HepG2 (cell line): ENCODE measurements around the gene DTNB. TPM values are rescaled to one million over a fixed set of nuclear protein-coding genes. Genes with fewer than 3 reads are reported as not detected.

Experiments used
- ATAC-seq: fragments of 200-7000 bp; cut with Tn5 transposase; 3 replicates; pipeline ENCODE4 v1.9.1; 2020; ENCODE audit warnings: mild to moderate bottlenecking, moderate library complexity
- BruUV-seq: library from RNA; stranded (reverse); fragments of 400-500 nt; replicated peaks from 2 replicates; lab custom pipeline; 2021; lab: Mats Ljungman, UMichigan
- CTCF ChIA-PET: fragments of 300-600 bp; formaldehyde crosslinking; extraction: SDS; loops from one replicate; lab custom pipeline; 2021; ENCODE audit warnings: low total read pairs, inconsistent platforms, low intra/inter-chr PET ratio; lab: Yijun Ruan, JAX
- POLR2A ChIA-PET: fragments of 350-600 bp; sonication (Branson Sonifier 250); formaldehyde crosslinking; loops from one replicate; lab custom pipeline; 2020; ENCODE audit warnings: antibody characterized with exemption, inconsistent platforms; lab: Yijun Ruan, JAX
- DNase-seq: peaks from one replicate; pipeline ENCODE4 v3.0.0-alpha.2; 2015; ENCODE audit warnings: low spot score
- FAIRE-seq: peaks from 3 replicates; lab custom pipeline; 2011; peaks lifted over from hg19 to GRCh38; lab: Jason Lieb, UNC
- H2AFZ ChIP-seq: one replicate; pipeline ENCODE4 v1.6.1; 2011; ENCODE audit warnings: low read length, inconsistent platforms
- H3K27ac ChIP-seq: fragments of 300-600 bp; 3 replicates; pipeline ENCODE4 v1.8.0; 2011; ENCODE audit warnings: mixed run types, mild to moderate bottlenecking, mixed read lengths, low read length, inconsistent platforms; ENCODE audit not compliant: insufficient read depth; ENCODE audit errors: extremely low read length
- H3K27me3 ChIP-seq, 2 experiments: fragments of 200-600 bp in 1 of 2; 2 replicates in 1 of 2; 3 replicates in 1 of 2; pipeline versions ENCODE4 v1.6.0 to v1.8.0; 2011; ENCODE audit warnings: low read length in 2 of 2, mild to moderate bottlenecking in 2 of 2, moderate library complexity in 2 of 2, inconsistent platforms in 1 of 2; ENCODE audit not compliant: insufficient read depth in 2 of 2, control insufficient read depth in 1 of 2
- H3K36me3 ChIP-seq, 2 experiments: fragments of 200-600 bp in 1 of 2; replicated peaks in 1 of 2; 2 replicates in 1 of 2; 3 replicates in 1 of 2; pipeline versions ENCODE4 v1.5.1 to v1.8.0; 2011; ENCODE audit warnings: low read length in 2 of 2, inconsistent platforms in 1 of 2; ENCODE audit not compliant: insufficient read depth in 2 of 2, control insufficient read depth in 1 of 2
- H3K4me1 ChIP-seq: 2 replicates; pipeline ENCODE4 v1.5.1; 2012; ENCODE audit warnings: low read length, inconsistent platforms; ENCODE audit not compliant: insufficient read depth
- H3K4me2 ChIP-seq: 2 replicates; pipeline ENCODE4 v1.6.0; 2011; ENCODE audit warnings: low read depth, low read length, inconsistent platforms
- H3K4me3 ChIP-seq, 3 experiments: fragments of 200-600 bp in 1 of 3; sonication (generic), shearing (Covaris generic) in 1 of 3; replicated peaks in 1 of 3; 2 replicates each; pipeline ENCODE4 v1.5.1; 2011 to 2016; ENCODE audit warnings: low read length in 3 of 3, inconsistent platforms in 2 of 3, low read depth in 2 of 3, mild to moderate bottlenecking in 2 of 3, control low read depth in 1 of 3, mixed read lengths in 1 of 3; ENCODE audit not compliant: insufficient read depth in 1 of 3
- H3K79me2 ChIP-seq: one replicate; pipeline ENCODE4 v1.6.1; 2011; ENCODE audit warnings: low read length, inconsistent platforms; ENCODE audit not compliant: insufficient read depth
- H3K9ac ChIP-seq: 2 replicates; pipeline ENCODE4 v1.6.0; 2011; ENCODE audit warnings: mild to moderate bottlenecking, low read depth, low read length, inconsistent platforms; ENCODE audit not compliant: insufficient read depth
- H3K9me3 ChIP-seq: 2 replicates; pipeline ENCODE4 v1.5.1; 2012; ENCODE audit warnings: mild to moderate bottlenecking, low read length
- H4K20me1 ChIP-seq: 2 replicates; pipeline ENCODE4 v1.6.0; 2011; ENCODE audit warnings: inconsistent platforms, mild to moderate bottlenecking, low read length, moderate library complexity; ENCODE audit not compliant: insufficient read depth
- BRF2 ChIP-seq: sonication (generic); formaldehyde crosslinking; IDR thresholded peaks from 2 replicates; pipeline ENCODE4 v1.8.1; 2022; ENCODE audit warnings: mild to moderate bottlenecking, missing genetic modification reagents
- FOXJ3 ChIP-seq: sonication (generic); formaldehyde crosslinking; IDR thresholded peaks from 2 replicates; pipeline ENCODE4 v1.4.0; 2020; ENCODE audit warnings: missing genetic modification reagents, mild to moderate bottlenecking, borderline replicate concordance
- FOXK2 ChIP-seq: fragments of 450-650 bp; IDR thresholded peaks from 2 replicates; pipeline ENCODE4 v1.6.1; 2016
- IRF2 ChIP-seq: IDR thresholded peaks from 2 replicates; pipeline ENCODE4 v1.6.1; 2018; ENCODE audit warnings: missing genetic modification reagents, missing compliant biosample characterization
- NFATC3 ChIP-seq: sonication (generic); formaldehyde crosslinking; IDR thresholded peaks from 2 replicates; pipeline ENCODE4 v1.5.1; 2020; ENCODE audit warnings: mild to moderate bottlenecking, missing genetic modification reagents
- NR3C1 ChIP-seq: sonication (generic); formaldehyde crosslinking; IDR thresholded peaks from 2 replicates; pipeline ENCODE4 v1.4.0; 2020; ENCODE audit warnings: missing genetic modification reagents
- ONECUT2 ChIP-seq: sonication (generic); formaldehyde crosslinking; IDR thresholded peaks from 2 replicates; pipeline ENCODE4 v1.4.0; 2020; ENCODE audit warnings: missing genetic modification reagents
- PHF5A ChIP-seq: IDR thresholded peaks from one replicate; pipeline ENCODE4 v1.6.1; 2018; ENCODE audit warnings: low read depth, missing genetic modification reagents; ENCODE audit not compliant: unreplicated experiment
- THAP11 ChIP-seq: IDR thresholded peaks from 2 replicates; pipeline ENCODE4 v1.6.1; 2016; ENCODE audit warnings: missing biosample characterization, missing genetic modification reagents
- ZFP36 ChIP-seq: fragments of 150-350 bp; IDR thresholded peaks from 2 replicates; pipeline ENCODE4 v1.6.1; 2018; ENCODE audit warnings: borderline replicate concordance, low read length, low read depth; ENCODE audit not compliant: partially characterized antibody
- ZFP91 ChIP-seq: sonication (generic); formaldehyde crosslinking; IDR thresholded peaks from 2 replicates; pipeline ENCODE4 v1.9.0; 2022; ENCODE audit warnings: missing genetic modification reagents, mild to moderate bottlenecking, borderline replicate concordance
- ZHX1 ChIP-seq: sonication (generic); formaldehyde crosslinking; IDR thresholded peaks from 2 replicates; pipeline ENCODE4 v1.8.1; 2022; ENCODE audit warnings: low read depth, mild to moderate bottlenecking, missing genetic modification reagents
- ZNF124 ChIP-seq: sonication (generic); formaldehyde crosslinking; IDR thresholded peaks from 2 replicates; pipeline ENCODE4 v1.4.0; 2020; ENCODE audit warnings: missing genetic modification reagents
- ZNF230 ChIP-seq: sonication (generic); formaldehyde crosslinking; IDR thresholded peaks from 2 replicates; pipeline ENCODE4 v1.4.0; 2020; ENCODE audit warnings: mild to moderate bottlenecking, missing genetic modification reagents
- ZNF629 ChIP-seq: sonication (generic); formaldehyde crosslinking; conservative IDR thresholded peaks from 2 replicates; pipeline ENCODE4 v1.5.0; 2020; ENCODE audit warnings: missing genetic modification reagents
- ZNF644 ChIP-seq: IDR thresholded peaks from 2 replicates; pipeline ENCODE4 v1.6.1; 2016; ENCODE audit warnings: low read depth
- ZNF781 ChIP-seq: sonication (generic); formaldehyde crosslinking; IDR thresholded peaks from 2 replicates; pipeline ENCODE4 v1.5.1; 2020; ENCODE audit warnings: borderline replicate concordance, mild to moderate bottlenecking, missing genetic modification reagents; ENCODE audit errors: not compliant biosample characterization
- WGBS: methylation state at CpG from one replicate; pipeline ENCODE4 v1.1.6; 2017; ENCODE audit warnings: low lambda C conversion rate; 5-methylcytosine and 5-hydroxymethylcytosine counted together
- in situ Hi-C: cut with HindIII; loops from 2 replicates; pipeline ENCODE4 v1.10.0; 2017; ENCODE audit warnings: low pct_unique_long_range_greater_than_20kb; ENCODE audit not compliant: extremely low pct_ligation_motif_present
- intact Hi-C: fragments of 100-400 bp; cut with micrococcal nuclease; formaldehyde crosslinking; loops from one replicate; pipeline ENCODE4 v1.10.0; 2022; ENCODE audit not compliant: unreplicated experiment
- polyA plus RNA-seq, 8 experiments: library from polyadenylated mRNA; depleted of rRNA in 3 of 8; stranded (reverse) in 7 of 8; unstranded in 1 of 8; fragments of >200 nt; fragmentation: Illumina TruSeq in 4 of 8; extraction: Trizol in 4 of 8; gene quantifications; 2 replicates each; pipeline versions ENCODE4 v1.2.1 to v1.2.3, GENCODE V29; 2011 to 2016; ENCODE audit warnings: low read depth in 4 of 8, missing spikeins in 1 of 8, mixed read lengths in 1 of 8; ENCODE audit not compliant: insufficient read depth in 1 of 8
- total RNA-seq, 5 experiments: library from RNA; depleted of rRNA; stranded (reverse); fragments of >200 nt; fragmentation: Illumina TruSeq; extraction: Trizol; gene quantifications; 2 replicates each; pipeline ENCODE4 v1.2.3, GENCODE V29; 2016; ENCODE audit warnings: low read depth in 1 of 5

The DTNB gene
- total and polyA plus RNA-seq, 2 of the 13 experiments (the other 11 are each of a cell fraction or from before 2014, with no cell fraction given) = 14.4 to 23.9 TPM

GRCh38 chr2:25377822-25378421, 295.5 kb downstream of the DTNB start:
- no peaks in the 10 kb centered on the region for H3K79me2 ChIP-seq
- no TSS peak for BruUV-seq
- ATAC-seq = no peak
- H3K4me1 ChIP-seq = peaks cover 28% of the 10 kb centered on the region
- no peak overlapping the region for H3K4me2 ChIP-seq
- no peak for DNase-seq
- intact Hi-C loops (loop anchor here (2.0 kb wide), 3 partner anchors 15 to 145 kb away; no protein-coding TSS in a partner anchor), in situ Hi-C loops (no loop called here)
- H3K9me3 ChIP-seq = no peaks in the 10 kb centered on the region
- ChIA-PET POLR2A (interaction anchor here (1.1 kb wide), 1 partner anchor 126 kb away, joined by 4 read pairs; no protein-coding TSS in a partner anchor), CTCF (interaction anchor here (2.0 kb wide), 1 partner anchor 190 kb away, joined by 7 read pairs; no protein-coding TSS in a partner anchor)
- no peak overlapping the region for H3K27ac ChIP-seq
- no peaks in the 10 kb centered on the region for H4K20me1 ChIP-seq
- H3K27me3 ChIP-seq = peaks cover 0 to 17% of the 10 kb centered on the region in 2 experiments; a peak in 2 of 5 replicates
- H3K9ac ChIP-seq = no peak overlapping the region
- no peak for FAIRE-seq
- WGBS = 84% methylated on average over 21 of the region's 22 CpGs
- no peak overlapping the region for H3K4me3 ChIP-seq
- H3K36me3 ChIP-seq = no peaks in the 10 kb centered on the region
- no peak overlapping the region for H2AFZ ChIP-seq
- TF ChIP-seq NR3C1 (CRISPR knock-in tag) (no peak), ZNF644 (CRISPR knock-in tag) (no peak), PHF5A (CRISPR knock-in tag) (no peak), ZFP91 (CRISPR knock-in tag) (no peak), ZNF781 (no peak), NFATC3 (CRISPR knock-in tag) (no peak), ZFP36 (no peak), ONECUT2 (CRISPR knock-in tag) (no peak), ZNF124 (CRISPR knock-in tag) (no peak), IRF2 (CRISPR knock-in tag) (no peak), THAP11 (CRISPR knock-in tag) (no peak), BRF2 (CRISPR knock-in tag) (no peak), FOXJ3 (no peak), ZNF629 (CRISPR knock-in tag) (no peak), ZNF230 (no peak), ZHX1 (no peak), FOXK2 (no peak)
